Activated CD8-positive, alpha-beta memory T cell treated with anti-CD3 and anti-CD28 coated beads, Interleukin-2, amount 50 U/mL, for 4 hours (primary cell): Measurements from ENCODE around the gene KRTAP27-1.

Source experiments
- DNase-seq: peaks from one replicate; pipeline ENCODE4 v3.0.0-alpha.2; 2020

Gene KRTAP27-1, protein sequence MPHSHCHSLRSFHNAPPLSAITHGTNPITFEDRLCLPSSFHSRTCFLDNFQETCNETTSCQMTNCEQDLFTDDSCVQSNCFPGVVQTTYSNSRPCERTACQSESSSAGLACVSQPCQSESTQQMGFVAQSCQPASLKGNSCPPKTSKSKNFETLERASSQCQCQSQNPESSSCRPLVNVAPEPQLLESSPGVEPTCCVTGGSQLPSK

DNA sequence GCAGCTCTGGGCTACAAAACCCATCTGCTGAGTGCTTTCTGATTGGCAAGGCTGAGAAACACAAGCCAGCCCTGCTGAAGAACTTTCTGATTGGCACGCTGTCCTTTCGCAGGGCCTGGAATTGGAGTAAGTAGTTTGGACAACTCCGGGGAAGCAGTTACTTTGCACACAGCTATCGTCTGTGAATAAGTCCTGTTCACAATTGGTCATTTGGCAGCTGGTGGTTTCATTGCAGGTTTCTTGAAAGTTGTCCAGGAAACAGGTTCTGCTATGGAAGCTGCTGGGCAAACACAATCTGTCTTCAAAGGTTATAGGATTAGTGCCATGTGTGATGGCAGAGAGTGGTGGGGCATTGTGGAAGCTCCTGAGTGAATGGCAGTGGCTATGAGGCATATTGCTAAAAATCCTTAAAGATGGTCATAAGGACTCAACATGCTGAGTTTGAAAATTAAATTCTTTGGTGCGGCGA lies at the start of gene KRTAP27-1:
Gene KRTAP27-1 (minus strand): TSS at position 419 of the 469 bp plus-strand sequence. CDS start 26 bp downstream, at position 393.
- no peak for DNase-seq

DNA sequence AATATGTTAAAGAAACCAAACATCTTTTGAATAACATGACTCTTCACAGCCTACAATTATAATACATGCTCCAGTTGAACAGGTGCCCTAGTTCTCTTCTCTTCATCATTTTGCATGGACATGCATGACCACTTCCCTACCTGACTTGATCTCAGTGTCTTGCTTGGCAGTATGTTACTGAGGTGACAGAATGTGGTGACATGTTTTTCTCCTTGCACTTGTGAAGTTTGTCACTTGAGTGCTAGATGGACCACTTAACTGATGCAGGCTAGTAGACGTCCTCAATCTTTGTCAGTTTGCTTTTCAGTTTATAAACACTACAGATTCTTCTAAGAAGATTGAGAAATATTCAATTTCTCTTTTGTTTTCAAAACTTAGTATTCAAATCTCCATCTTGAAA lies 44.7 kb upstream of the KRTAP27-1 start:
- DNase-seq: no peak

DNA sequence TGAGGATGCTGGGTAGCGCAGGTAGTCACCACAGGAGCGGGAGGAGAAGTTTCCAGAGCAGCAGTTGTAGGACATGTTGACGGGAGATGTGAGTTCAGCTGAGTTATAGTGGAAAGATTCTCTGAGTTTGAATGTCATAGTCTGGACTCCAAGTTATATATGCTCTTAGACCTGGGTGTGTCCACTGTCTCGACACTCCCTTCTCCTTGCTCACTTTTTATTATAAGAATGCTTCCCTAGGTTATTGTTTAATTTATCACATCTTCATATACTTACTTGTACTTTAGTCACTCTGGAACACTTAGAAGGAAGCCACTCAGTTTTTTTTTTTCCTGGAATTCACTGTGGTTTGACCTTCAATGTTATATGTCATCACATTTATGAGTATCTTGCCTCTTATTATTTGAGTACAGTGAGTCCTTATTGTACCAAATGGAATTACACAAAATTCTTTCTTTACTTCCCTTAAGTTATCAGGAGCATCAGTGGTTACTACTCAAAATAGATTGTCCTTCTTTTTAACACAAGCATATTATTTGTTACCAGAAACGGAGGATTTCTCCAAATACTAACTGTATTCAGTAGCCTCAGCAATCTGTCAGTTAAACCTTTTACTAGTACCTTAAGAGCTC lies 34.8 kb upstream of the KRTAP27-1 start, which contains the start of gene KRTAP13-2:
Gene KRTAP13-2 (minus strand): TSS at position 133 of the 632 bp plus-strand sequence. CDS start 58 bp downstream, at position 75.
- DNase-seq: no peak

DNA sequence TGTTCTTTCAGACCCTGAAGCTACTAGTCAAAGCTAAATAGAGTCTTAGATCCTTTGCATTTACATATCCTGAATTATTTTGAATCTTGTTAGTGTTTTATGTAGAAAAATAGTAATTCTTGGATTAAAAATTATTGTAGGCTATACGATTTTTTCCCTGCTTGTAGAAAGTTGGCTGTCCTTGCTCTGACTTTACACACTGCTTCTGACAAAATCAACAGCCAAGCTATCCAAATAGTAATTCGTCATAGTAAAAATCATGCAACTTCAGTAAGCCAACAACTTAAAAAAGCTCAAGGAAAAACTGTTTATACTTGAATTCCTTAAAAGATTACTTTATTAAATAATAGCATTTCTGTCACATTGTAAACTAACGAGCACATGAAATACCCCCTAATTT lies 18.4 kb upstream of the KRTAP27-1 start:
- DNase-seq: no peak

DNA sequence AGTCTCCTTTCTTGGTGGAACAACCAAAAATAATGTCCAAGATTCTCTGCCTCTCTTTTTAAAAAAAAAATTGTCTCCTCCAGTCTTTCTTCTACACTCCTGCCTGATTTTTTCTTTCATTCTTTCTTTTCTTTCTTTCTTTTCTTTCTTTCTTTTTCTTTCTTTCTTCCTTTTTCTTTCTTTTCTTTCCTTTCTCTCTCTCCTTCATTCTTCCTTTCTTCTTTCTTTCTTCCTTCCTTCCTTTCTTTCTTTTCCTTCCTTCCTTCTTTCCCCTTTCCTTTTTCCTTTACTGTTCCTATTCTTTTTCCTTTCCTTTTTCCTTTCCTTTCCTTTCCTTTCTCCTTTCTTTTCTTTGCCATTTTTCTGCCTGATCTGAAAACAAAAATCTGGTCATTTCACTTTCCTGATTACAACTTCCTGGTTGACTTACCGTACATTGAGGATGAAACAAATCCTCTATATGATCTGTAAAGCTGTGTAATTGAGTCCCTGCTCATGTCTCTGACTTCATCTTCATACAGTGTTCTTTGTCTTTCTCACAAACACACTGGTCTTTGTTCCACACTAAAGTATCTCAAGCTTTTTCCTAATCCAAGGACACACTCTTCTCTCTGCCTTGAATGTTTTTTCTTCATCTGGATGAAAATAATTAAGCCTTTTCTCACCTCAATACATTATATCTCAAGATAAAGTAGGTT lies 17.0 kb upstream of the KRTAP27-1 start:
- no peak for DNase-seq

DNA sequence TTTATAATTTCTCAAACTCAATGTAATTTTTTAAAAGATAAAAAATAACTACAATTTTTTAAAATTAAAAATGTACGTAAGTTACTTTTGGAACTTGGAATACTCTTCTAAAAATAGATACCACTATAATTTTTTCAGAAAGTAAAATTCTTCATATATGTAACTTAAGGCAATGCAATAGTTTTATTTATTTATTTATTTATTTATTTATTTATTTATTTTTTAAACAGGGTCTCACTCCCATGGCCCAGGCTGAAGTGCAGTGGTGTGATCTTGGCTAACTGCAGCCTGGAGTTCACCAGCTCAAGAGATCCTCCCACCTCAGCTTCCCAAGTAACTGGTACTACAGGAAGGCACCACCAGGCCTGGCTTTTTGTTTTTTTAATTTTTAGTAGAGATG lies 14.0 kb upstream of the KRTAP27-1 start:
- DNase-seq: no peak

DNA sequence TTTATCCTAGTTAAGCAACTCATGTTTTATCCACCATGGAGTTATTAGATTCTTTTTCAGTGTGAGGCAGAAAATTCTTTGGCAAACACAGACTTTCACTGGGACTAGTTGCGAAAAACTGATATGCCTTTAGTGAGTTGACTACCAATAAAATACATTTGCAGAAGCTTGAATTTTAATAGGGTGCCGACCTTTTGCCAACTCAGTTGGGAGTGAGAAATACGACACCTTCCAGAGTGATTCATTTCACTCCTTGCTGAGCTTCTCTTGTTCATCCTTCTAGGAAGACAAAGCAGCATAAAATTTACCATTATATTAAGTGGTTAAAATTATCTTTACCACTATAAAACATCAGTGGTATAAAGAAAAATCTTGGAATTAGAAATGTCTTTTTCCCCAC lies 12.1 kb upstream of the KRTAP27-1 start:
- no peak for DNase-seq

DNA sequence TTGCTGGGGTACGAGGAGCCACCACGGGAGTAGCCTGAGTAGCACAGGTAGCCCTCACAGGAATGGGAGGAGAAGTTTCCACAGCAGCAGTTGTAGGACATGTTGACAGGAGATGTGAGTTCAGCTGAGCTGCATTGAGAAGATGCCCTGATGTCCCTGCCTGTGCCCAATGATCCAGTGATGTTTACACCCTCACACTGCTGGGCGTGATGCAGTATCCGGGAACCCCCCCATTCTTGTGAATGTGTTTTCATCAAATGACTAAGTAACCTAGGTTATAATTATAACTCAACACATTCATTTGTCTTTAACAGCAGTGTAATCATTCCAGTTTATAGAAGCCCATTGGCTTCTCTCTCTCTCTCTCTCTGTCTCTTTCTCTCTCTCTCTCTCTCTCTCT lies 11.0 kb upstream of the KRTAP27-1 start, which contains the start of gene KRTAP23-1:
Gene KRTAP23-1 (minus strand): TSS at position 101 of the 400 bp plus-strand sequence. CDS start 0 bp downstream, at position 101.
- no peak for DNase-seq

DNA sequence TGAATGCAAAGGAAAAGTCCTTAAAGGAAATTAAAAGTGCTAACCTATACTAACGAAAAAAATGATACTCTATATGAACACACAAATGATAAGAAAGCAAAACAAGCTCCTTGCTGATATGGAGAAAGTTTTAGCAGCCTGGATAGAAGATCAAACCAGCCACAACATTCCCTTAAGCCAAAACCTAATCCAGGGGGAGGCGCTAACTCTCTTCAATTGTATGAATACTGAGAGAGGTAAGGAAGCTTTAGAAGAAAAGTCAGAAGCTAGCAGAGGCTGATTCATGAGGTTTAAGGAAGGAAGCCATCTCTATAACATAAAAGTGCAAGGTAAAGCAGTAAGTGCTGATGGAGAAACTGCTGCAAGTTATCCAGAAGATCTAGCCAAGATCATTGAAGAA lies 7.5 kb upstream of the KRTAP27-1 start:
- no peak for DNase-seq

DNA sequence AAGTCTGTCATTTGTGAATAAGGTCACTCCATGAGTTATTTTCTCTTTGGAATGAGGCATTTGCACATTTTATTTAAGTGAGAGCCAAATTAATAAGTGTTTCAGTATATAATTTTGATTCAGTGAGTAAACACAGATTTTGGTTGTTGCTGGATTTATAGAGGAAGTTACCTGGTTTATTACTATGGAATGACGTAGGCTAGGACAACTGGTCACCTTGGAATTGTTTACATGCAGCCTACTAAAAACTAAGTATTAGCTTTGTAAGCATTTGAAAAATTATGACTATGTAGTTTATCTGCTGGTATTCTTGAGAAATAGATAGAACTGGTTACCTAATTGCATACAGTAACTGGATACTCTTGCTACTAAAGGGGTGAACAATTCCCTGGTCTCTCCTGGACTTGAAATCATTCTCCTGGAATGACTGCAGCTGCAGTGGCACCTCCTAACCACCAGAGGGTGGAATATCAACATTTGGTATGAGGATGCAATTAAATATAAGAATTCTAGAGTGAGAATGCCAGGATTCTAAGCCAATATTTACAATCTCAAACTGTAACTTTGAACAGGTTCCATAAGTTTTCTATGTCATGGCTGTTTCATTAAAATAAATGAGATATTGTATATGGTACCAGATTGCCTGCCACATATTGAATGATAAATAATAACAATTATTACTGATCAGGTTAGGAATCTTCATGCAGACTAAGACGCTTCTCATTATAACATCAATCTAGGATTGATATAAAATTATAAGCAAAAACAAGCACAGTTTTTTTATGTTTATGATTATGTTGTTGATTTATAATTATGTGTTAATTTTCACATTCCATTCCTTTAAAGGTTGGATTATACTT lies 3.5 kb upstream of the KRTAP27-1 start:
- DNase-seq: no peak

DNA sequence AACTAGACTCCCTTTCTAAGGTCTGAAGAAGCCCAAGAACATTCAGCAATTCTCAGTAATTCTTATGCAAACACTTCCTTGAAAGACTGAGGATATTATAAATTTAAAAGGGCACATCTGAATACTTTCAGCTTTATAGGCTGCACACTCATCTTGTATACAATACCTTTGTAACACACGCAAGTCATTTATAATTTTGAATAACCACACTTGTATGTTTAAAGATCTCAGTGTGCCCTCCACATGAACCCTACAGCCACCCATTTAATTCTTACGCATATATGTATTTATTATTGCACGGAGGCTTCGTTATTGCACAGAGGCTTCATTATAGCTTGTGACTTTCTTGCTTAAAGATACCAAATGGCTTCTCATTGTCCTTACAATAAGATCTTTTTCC lies 1.2 kb upstream of the KRTAP27-1 start:
- DNase-seq: no peak

DNA sequence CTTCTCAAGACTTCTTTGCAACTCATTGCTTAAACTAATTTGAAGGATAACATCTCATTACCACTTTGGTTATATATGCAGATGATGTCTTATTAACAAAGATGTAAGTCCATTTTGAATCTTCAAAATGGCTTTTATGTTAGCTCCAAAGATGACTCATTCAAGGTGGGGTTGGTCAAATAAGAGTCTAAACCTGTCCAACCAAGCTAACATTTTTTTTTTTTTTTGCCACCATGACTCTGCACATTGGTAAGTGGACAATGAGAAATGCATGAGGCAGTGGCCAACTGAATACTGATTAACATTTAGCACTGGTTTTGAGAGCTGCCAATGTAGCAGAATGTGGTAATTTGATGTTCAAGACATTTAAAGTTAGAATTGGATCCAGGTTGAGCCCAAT lies 278 bp upstream of the KRTAP27-1 start:
- no peak for DNase-seq

DNA sequence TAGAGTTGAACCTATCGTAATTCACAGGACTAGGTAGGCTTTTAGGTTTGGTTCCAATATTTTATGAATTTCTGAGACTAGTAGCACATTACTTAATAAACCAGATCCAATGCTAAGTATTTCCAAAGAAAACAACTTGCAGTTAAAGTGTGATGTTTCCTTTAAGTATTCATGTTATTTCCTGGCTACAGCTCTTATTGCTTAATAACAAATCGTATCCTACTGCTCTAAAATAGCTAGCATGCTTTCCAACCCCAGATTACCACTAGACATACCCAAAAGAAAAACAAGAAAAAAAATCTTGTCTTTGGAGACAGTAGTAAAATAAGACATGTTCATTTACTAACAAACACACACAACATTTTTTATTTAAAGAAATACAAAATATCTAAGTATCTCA lies 898 bp downstream of the KRTAP27-1 start:
- DNase-seq: no peak

DNA sequence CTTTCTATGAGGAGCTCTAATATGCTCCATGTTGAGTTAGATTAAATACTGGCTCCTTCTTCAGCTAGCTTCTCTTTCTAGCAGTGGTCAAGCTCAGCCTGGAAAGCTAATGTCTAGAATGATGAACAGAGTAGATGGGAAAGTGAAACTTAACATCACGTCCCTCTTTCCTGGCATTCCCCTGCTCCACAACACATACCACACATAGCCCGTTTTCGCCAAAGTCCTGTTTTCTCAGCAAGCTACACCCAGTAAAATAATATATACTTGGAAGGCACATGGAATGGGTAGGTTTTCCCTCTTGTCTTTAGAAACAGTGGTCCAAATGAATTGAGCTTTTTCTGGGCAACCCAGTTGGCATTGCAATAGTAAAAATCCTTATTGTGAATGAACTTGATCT lies 3.8 kb downstream of the KRTAP27-1 start:
- DNase-seq: no peak

DNA sequence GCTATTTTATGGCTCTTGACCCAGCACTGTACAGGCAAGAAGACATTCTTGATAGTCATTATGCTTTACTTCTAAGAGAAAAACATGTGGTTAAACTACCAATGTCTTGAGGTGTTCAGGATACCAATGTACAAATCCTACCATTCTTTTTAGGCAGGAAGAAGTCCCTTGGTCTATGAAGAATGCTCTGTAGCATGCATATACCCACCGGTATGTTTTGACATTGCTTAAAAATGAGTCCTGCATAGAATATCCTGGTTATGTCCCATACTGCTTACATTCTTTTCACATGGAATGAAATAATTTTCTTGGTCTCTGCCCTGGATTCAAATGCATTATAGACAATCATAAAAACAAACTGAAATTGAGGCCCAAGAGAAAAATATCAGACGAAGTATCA lies 4.8 kb downstream of the KRTAP27-1 start:
- no peak for DNase-seq

DNA sequence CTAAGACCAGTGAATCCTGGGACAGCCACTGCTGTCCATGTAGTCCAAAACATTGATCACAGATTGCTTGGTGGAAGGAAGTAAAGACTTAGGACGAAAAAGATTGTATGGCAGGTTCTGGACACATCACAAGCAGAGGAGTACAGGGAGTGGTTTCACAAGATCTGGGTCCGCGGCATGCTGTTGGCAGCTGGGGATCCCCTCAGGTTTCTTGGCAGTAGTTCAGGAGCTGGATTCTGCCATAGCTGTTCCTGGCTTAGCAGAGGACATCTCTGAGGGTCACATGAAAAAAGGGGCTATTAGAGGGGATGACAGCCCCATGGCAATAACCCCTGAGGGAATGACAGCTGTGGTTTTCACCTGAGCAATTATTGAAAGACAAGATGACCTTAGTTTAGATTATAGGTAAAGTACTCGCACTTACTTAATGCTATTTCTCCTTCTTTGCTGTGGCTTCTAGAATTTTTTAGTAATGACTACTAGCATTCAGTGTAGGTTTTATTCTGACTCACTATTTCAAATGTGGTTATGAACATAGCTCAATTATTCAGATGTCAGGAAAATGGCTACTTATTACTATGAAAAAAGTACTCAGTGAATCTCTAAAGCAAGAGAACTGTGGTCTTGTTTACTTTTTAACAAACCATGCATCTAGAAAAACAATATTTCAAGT lies 8.2 kb downstream of the KRTAP27-1 start:
- no peak for DNase-seq

DNA sequence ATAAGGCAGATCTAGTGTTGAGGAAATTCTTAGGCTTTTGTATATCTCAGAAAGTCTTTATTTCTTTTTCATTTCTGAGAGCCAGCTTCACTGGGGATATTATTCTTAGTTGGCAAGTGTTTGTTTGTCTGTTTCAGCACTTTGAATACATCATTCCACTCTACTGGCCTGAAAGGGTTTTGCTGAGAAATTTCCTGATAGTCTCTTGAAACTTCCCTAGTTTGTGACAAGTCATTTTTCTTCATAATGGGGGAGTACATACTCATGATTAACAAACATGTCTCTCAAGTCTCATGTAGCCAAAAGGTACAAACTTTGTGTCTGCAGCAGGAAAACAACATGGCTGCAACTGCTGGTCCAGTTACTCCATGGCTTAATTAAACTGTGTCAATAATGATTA lies 11.1 kb downstream of the KRTAP27-1 start:
- DNase-seq: no peak

DNA sequence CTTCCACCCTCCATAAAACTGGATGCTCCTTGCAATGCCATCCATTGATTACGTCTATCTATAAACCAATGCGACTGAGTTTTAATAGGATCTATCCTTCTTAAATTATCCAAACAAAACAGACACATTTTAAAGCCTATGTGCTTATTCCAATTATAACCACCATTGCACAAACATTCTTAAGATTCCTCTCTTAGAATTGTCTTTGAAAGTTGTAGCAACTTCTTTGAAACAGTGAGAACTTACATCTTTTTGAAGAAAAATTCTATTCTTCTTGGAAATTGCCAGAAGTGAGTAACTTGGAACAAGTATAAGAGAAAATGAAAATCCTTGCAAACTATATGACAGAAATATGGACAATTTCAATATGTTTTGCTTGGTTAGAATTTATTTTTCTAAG lies 17.3 kb downstream of the KRTAP27-1 start, which contains the start of gene KRTAP26-1:
Gene KRTAP26-1 (minus strand): TSS at position 101 of the 400 bp plus-strand sequence. CDS start 280 bp downstream, outside the sequence.
- no peak for DNase-seq

DNA sequence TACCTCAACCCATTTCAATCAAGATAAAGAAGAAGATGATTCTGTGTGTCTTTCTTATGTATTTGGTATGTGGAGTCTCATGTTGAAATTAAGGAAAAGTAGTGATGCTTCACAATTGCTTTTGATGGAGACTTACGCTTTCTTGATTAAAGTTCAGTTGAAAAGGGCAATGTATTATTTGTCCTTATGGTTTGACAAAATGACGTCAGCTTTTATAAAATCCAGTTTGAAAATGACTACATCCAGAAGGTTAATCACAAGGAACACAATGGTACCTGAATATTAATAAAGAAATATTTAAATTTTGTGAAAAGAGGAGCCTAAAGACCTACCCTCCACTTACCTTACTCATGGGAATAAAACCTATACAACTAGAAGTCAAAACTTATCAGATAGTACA lies 21.8 kb downstream of the KRTAP27-1 start:
- DNase-seq: no peak

DNA sequence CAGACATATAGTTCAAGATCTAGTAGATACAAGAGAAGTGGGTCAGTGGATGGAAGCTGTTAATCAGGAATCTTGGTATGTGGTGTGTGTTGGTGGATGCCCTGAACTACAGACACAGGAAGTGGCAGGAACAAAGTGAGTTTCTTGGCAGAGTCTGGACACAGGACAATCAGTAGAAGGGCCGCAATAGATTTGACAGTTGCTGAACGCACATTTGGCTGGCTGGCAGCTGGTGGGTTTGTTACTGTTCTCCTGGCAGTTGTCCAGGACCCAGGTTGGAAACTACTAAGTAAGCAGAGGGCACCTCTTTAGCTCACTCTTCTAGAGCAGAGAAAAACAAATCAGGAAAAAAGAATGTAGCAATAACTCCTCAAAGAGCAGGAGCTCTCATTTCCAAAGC lies 30.6 kb downstream of the KRTAP27-1 start:
- no peak for DNase-seq

DNA sequence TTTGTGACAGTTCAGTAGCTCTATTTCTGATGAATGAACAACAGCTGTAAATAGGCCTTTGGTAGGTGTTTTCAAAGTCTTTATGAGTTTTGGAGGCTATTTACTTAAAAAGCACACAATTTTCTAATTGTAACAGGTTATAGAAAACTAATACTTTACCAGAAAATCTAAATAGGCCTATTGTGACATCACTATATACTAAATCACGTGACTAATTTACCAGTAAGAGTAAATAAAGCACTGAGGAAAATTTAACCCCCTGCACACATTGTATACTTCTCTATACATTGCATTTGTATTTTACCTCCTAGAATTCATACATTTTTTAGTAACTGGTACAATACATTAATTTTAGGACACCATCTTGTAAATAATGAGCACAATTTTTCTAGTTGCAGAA lies 32.4 kb downstream of the KRTAP27-1 start:
- no peak for DNase-seq

DNA sequence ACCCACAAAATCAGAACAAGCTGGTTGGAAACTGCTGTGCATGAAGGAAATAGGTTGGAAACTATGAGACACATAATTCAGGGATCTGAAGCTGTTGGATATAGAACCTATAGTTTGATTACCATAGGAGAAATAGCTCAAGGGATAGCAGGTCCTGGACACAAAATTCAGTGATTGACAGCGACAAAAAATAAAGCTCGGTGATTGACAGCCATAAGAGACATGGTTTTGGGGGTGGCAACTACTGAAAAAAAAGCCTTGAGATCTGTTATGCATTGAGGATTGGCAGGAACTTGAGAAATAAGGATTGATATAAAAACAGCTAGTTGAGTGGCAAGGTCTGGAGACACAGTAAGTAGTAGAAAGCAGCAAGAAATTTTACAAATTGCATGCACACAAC lies 48.3 kb downstream of the KRTAP27-1 start, which contains the start of gene KRTAP25-1:
Gene KRTAP25-1 (minus strand): TSS at position 300 of the 400 bp plus-strand sequence. CDS start 24 bp downstream, at position 276.
- no peak for DNase-seq
